Omental fat pad (tissue), 4 donors: ENCODE data around the gene KLHL17. TPM values are rescaled to one million over a fixed set of nuclear protein-coding genes. Genes with fewer than 3 reads are reported as not detected.

Source experiments
- ATAC-seq: fragments of 150-250 bp; one replicate; pipeline ENCODE4 v1.9.1; 2016; ENCODE audit warnings: mild to moderate bottlenecking, moderate library complexity; ENCODE audit not compliant: low FRiP score
- DNase-seq: peaks from one replicate; pipeline ENCODE4 v3.0.0-alpha.2; 2019; ENCODE audit warnings: low spot score
- CTCF ChIP-seq, 3 donors: fragments of 450-650 bp; IDR thresholded peaks; one replicate each; pipeline ENCODE4 v1.5.1; 2016 to 2017; ENCODE audit warnings: antibody characterized with exemption in 3 of 3, mild to moderate bottlenecking in 3 of 3, moderate library complexity in 2 of 3
- total RNA-seq, 4 donors: library from RNA; depleted of rRNA; stranded (reverse); fragments of >200 nt; gene quantifications; one replicate each; pipeline ENCODE4 v1.1.0, GENCODE V29; 2016

The KLHL17 gene
- total RNA-seq, 4 donors from 2014 or later = 3.4 to 6.8 (median 6.2) TPM

DNA sequence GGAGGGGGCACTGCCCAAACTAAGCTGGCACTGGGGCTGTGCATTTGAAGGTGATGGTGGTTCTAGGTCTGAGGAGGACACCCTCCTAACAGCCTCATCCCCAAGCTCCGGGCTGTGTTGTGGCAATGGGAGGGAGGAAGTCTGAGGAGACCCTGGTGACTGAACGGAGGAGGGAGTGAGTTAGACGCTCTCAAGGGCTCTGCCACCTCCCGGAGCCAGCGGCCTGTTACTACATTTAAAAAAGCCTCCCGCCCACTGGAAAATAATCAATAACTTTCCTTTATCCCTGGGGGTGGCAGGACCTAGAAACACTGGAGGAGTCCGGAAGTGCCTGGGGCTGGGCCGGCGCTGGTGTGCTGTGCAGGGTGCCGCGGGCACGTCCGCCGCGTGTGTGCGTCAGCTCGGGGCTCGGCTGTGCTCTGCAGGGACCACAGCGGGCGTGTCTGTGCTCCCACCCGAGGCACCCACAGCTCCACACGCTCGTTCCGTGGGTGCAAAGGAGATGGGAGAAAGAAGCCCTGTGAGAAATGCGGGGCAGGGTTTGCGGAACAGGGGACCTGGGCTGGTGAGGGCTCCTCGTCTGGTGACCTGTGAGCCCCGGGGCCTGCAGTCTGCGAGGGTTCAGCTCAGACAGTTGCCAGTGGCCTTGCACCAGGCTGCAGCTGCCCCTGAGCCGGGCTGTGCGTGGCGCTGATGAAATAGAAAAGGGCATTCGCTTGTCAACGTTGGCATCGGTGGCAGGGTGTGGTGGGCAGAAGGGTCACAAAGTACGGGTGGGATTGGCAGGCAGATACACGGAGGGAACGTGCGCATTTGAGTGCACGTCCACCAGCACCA lies 31.3 kb upstream of the KLHL17 start:
- no peak for TF ChIP-seq CTCF (IDR thresholded peaks at IDR 0.05)
- no peak for DNase-seq
- no peak for ATAC-seq

DNA sequence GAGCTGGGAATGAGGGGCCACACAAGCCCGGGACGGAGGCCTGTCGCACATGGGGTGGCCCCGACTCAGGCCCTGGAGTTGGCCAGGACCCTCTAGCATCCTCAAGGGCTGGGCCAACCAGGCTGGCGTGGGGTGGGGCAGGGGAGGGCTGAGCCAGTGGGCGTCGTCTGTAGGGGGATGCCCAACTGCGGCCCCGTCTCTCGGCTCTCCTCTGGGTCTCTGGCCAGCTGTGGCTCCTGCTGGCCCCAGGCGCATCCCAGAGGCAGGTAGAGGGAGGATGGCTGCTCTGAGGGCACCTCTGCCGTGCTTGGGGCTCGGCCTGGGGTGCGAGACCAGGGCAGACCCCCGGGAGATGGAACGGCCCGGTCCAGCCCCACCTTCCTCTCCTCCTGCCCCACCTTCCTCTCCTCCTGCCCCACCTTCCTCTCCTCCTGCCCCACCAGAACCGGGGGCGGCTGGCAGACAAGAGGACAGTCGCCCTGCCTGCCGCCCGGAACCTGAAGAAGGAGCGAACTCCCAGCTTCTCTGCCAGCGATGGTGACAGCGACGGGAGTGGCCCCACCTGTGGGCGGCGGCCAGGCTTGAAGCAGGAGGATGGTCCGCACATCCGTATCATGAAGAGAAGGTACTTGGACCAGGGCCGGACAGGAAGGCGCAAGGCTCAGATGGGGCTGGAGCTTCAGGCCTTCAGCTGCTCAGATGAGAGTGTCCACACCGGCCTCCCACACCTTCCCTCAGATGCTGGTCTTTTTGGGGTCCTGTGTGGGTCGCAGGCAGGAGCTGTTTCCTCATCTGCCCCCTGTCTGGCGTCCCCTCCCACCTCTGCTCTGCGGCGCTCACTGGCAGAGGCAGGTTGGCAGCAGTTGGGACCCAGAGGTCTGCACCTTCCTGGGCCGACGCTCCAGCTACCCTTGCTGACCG lies 30.4 kb upstream of the KLHL17 start:
- TF ChIP-seq CTCF (IDR thresholded peaks at IDR 0.05) = no peak
- no peak for DNase-seq
- no peak for ATAC-seq

DNA sequence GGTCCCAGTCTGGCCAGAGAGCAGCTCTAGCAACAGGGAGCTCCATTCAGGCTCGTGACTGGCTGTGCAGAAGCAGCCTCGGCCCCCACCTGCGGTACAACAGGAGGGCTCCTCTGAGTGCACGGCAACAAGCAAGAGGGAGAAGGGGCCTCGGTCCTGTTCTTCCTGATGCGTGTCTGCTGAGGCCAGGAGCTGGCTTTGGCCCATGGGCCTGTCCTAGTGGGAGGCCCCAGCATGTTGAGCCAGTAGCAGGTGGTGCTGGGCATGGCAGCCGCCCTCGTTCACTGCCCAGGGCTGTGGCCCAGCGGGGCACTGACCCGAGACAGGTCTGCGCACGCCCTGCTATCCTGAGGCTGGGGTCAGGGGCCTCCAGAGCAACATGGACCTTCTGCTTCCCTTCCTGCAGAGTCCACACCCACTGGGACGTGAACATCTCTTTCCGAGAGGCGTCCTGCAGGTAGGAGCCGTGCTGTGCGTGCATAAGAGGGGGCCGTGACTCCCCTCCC lies 29.7 kb upstream of the KLHL17 start:
- ATAC-seq (no peak), DNase-seq (no peak)
- TF ChIP-seq CTCF (IDR thresholded peaks at IDR 0.05) = no peak

GRCh38 chr1:931380-932172 lies 28.8 kb upstream of the KLHL17 start:
- no peak for TF ChIP-seq CTCF (IDR thresholded peaks at IDR 0.05)
- ATAC-seq (no peak), DNase-seq (no peak)

DNA sequence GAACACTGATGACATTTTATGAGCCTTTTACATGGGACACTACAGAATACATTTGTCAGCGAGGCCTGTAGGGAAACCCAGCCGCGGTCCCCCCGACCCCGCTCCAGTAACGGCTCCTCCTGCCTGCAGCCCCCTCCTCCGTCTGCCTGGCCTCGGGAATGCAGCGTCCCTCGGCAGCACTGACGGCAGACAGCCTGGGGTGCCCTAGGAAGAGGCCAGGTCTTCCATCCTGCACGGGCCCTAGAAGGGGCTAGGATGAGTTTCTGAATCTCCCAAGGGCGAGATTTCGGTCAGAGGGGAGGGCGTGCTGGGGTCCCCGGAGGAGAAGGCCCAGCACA lies 28.2 kb upstream of the KLHL17 start:
- DNase-seq = no peak
- ATAC-seq = no peak
- TF ChIP-seq CTCF (IDR thresholded peaks at IDR 0.05) = no peak

GRCh38 chr1:932776-933602 lies 27.4 kb upstream of the KLHL17 start:
- no peak for TF ChIP-seq CTCF (IDR thresholded peaks at IDR 0.05)
- ATAC-seq (no peak), DNase-seq (no peak)
